ENCODE results near the gene C17orf67.
A peak's percentile ranks its signal among the peaks of the same experiment; 100 is the strongest.

Gene C17orf67

DNA sequence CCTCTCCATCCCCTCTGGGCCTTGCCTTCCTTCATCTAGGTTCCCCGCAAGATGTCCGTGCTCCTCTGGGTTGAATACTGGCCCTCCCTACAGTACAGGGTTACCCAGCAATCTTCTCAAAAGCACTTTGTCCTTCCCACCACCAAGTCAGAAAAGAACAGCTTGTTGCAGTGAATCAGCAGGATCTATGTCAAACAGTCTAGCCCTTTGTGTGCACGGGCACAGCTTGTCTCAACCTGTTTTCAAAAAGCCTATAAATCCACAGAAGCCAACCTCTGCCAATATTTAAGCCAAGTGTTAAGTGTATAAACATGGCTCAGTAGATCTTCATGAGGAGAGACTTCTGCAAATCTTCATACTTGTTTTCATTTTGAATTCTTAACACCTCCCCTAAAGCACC lies 25.2 kb downstream of the C17orf67 start:
- no peak overlapping the region for H3K9ac ChIP-seq (ENCODE audit: low read depth, low read length)
- H3K4me1 ChIP-seq (ENCODE audit: insufficient read depth, low read length): no peaks in the 10 kb centered on the region
- no peaks in the 10 kb centered on the region for H3K9me3 ChIP-seq (ENCODE audit: control insufficient read depth, insufficient read depth, low read length)
- no peaks in the 10 kb centered on the region for H3K36me3 ChIP-seq (ENCODE audit: insufficient read depth, low read length)

DNA sequence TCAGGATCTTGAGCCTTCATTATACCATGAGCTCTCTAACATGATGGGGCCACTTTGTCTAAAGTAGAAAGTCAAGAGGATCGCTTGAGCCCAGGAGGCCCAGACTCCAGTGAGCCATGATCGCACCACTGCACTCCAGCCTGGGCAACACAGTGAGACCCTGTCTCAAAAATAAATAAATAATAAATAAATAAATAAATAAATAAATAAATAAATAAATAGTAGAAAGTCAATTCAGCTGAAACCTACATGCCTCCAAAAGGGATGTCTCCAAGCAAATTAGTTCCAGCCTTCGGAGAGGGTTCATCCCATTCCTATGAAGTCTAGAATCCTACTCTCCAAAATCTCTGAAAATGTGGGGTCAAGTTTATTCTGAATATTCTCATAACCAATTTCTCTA lies 26.0 kb downstream of the C17orf67 start:
- H3K36me3 ChIP-seq (ENCODE audit: insufficient read depth, low read length): no peaks in the 10 kb centered on the region
- H3K9ac ChIP-seq (ENCODE audit: low read depth, low read length): no peak overlapping the region
- H3K4me1 ChIP-seq (ENCODE audit: insufficient read depth, low read length): no peaks in the 10 kb centered on the region
- no peaks in the 10 kb centered on the region for H3K9me3 ChIP-seq (ENCODE audit: control insufficient read depth, insufficient read depth, low read length)

DNA sequence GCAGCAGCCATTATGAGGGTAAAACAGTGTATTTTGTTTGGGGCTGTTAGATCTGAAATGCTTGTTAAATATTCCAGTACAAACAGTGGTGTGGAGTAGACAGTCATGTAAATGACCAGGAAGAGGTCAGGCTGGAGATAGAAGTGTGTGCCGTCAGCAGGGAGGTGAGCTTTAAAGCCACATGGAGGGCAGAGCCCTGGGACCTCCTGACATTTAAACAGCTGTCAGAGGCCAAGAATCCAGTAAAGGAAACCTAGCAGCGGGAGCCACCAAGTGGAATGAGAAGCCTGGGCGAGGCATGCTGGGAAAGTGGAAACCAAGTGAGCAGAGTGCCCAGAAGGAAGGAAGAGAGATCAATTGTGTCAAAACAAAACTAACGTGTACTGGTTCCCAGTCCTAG lies 26.8 kb downstream of the C17orf67 start:
- Histone ChIP-seq H3K9ac (ENCODE audit: low read depth, low read length) (no peak overlapping the region), H3K9me3 (ENCODE audit: control insufficient read depth, insufficient read depth, low read length) (no peaks in the 10 kb centered on the region), H3K4me1 (ENCODE audit: insufficient read depth, low read length) (no peaks in the 10 kb centered on the region), H3K36me3 (ENCODE audit: insufficient read depth, low read length) (no peaks in the 10 kb centered on the region)

DNA sequence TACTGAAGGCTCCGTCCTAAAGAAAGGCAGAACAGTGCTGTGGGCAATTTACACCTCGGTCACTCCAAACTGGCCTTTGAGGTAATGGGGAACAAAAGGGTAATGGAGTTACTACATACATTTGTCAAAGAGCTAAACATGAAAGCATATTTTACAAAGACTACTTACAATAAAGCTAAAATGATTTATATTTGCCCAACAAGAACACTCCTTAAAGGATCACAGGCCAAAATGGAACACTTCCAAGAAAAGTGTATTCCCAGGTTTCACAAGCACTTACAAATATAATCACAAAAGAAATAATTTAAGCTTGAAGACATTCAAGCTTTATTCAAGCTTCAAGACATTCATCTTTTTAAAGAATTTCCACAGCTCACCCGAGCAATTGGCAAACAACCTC lies 29.3 kb downstream of the C17orf67 start:
- no peaks in the 10 kb centered on the region for H3K9me3 ChIP-seq (ENCODE audit: control insufficient read depth, insufficient read depth, low read length)
- H3K36me3 ChIP-seq (ENCODE audit: insufficient read depth, low read length): no peaks in the 10 kb centered on the region
- 0 out of 2 replicates have a peak, but pooled peaks cover 2% of the 10 kb centered on the region for H3K4me1 ChIP-seq (ENCODE audit: insufficient read depth, low read length)
- no peak overlapping the region for H3K9ac ChIP-seq (ENCODE audit: low read depth, low read length)

DNA sequence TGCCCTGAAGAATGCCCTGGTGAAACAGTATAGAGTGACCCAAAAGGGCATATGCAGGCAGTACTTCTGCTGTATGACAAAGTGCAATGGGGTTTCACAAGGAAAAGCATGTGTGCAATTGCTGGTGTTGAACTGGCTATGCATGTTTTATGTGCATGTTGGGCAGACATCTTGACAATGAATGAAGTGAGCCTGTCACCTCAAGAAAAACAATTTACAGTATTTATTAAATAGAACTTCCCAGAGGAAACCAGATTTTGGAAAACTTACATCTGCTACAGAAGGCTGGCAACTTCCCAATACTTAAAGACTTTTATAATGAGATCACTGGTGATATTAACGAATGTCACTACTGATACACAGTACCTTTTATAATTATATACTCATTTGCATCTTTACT lies 30.6 kb downstream of the C17orf67 start:
- no peaks in the 10 kb centered on the region for H3K36me3 ChIP-seq (ENCODE audit: insufficient read depth, low read length)
- no peak overlapping the region for H3K9ac ChIP-seq (ENCODE audit: low read depth, low read length)
- 0 out of 2 replicates have a peak, but pooled peaks cover 7% of the 10 kb centered on the region for H3K4me1 ChIP-seq (ENCODE audit: insufficient read depth, low read length)
- no peaks in the 10 kb centered on the region for H3K9me3 ChIP-seq (ENCODE audit: control insufficient read depth, insufficient read depth, low read length)

DNA sequence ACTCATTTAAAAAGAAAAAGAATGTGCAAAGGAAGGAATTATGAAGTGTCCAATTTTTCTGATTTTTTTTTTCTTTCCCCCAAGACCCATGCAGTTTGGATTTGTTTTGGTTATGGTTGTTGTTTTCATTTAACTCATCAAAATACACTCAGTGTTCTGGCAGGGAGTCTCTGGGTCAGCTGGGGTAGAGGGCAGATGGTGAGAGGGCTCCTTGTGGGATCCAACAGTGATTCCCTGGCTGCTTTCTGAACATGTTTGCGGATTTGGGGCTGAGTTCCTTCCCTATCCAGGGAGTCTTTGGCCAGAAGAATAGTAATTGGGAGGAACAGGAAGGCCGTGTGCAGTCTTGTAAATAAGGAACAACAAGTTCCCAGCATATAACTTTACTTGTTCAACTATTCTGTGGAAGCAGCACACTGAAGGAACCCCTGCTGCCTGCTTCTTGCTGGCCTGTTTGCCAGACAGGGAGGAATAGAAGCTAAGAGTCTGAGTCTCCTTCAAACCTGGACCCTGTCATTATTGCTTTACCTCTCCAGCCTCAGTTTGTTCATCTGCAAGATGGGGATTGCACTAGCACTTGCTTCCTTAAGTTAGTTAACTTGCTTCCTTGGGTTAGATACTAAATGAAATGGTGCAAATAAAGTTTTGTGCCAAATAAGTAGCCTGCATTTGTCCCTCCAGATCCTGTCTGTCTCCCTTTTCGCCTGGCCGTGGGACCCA lies 32.1 kb downstream of the C17orf67 start:
- Histone ChIP-seq H3K9me3 (ENCODE audit: control insufficient read depth, insufficient read depth, low read length) (no peaks in the 10 kb centered on the region), H3K36me3 (ENCODE audit: insufficient read depth, low read length) (no peaks in the 10 kb centered on the region), H3K4me1 (ENCODE audit: insufficient read depth, low read length) (0 out of 2 replicates have a peak, but pooled peaks cover 7% of the 10 kb centered on the region), H3K9ac (ENCODE audit: low read depth, low read length) (no peak overlapping the region)

DNA sequence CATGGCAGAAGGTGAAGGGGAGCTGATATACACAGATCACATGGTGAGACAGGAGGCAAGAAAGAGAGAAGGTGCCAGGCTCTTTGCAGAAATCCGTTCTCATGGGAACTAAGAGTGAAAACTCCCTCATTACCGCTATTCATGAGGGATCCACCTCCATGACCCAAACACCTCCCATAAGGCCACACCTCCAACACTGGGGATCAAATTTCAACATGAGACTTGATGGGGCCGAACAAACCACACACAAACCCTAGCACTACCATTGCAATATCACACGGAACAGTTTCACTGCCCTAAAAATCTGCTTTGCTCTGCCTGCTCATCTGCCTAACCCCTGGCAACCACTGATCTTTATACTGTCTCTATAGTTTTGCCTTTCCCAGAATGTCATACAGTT lies 34.8 kb downstream of the C17orf67 start:
- H3K9ac ChIP-seq (ENCODE audit: low read depth, low read length): peak overlapping the region; percentile 8; the same call in 1 of the 2 replicates
- H3K4me1 ChIP-seq (ENCODE audit: insufficient read depth, low read length): 0 out of 2 replicates have a peak, but pooled peaks cover 7% of the 10 kb centered on the region
- H3K36me3 ChIP-seq (ENCODE audit: insufficient read depth, low read length): no peaks in the 10 kb centered on the region
- no peaks in the 10 kb centered on the region for H3K9me3 ChIP-seq (ENCODE audit: control insufficient read depth, insufficient read depth, low read length)

DNA sequence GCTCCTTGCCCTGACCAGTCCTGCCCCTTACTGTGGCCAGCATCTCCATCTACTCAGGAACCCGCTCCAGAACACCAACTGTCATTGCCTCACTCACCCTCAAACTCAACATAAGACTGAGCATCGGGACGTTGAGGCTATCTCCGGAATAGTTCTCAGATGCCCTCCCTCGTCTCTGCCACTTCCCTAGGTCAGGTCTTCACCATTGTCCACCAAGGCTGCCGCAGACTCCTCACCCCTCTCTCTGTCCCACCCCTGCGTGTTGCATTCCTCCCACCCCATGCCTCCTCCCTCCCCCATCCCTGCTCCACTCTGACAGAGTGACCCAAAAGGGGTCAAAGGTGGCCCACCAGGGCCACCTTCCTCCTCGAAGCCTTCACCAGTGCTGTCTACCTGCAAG lies 37.2 kb downstream of the C17orf67 start:
- no peak overlapping the region for H3K9ac ChIP-seq (ENCODE audit: low read depth, low read length)
- no peaks in the 10 kb centered on the region for H3K36me3 ChIP-seq (ENCODE audit: insufficient read depth, low read length)
- no peaks in the 10 kb centered on the region for H3K9me3 ChIP-seq (ENCODE audit: control insufficient read depth, insufficient read depth, low read length)
- 0 out of 2 replicates have a peak, but pooled peaks cover 7% of the 10 kb centered on the region for H3K4me1 ChIP-seq (ENCODE audit: insufficient read depth, low read length)

DNA sequence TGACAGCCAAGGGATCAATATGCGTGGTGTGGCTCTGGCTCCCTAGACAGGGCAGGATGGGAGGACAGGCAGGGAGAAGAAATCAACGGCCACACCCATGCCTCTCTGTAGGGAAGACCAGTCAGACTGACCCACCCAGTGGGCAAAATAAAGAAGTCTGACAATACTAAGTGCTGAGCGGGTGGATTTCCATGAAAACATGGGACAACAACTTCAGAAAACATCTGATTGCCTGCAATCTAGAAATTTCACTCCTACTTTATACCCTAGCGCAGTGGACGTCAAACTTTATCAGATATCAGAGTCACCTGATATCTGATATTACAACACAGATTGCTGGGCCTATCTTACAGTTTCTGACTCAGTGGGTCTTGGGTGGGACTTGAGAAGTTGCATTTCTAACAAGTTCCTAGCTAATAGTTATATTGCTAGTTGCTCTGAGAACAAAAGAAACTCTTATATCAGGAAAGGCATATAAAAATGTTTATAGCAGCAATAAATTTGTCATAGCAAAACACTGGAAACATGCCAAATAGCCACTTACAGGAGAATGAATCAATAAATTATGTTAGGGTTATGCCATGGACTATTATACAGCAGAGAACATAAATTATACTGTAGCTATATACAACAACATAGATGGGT lies 38.4 kb downstream of the C17orf67 start:
- H3K9ac ChIP-seq (ENCODE audit: low read depth, low read length): no peak overlapping the region
- 0 out of 2 replicates have a peak, but pooled peaks cover 7% of the 10 kb centered on the region for H3K4me1 ChIP-seq (ENCODE audit: insufficient read depth, low read length)
- H3K9me3 ChIP-seq (ENCODE audit: control insufficient read depth, insufficient read depth, low read length): no peaks in the 10 kb centered on the region
- no peaks in the 10 kb centered on the region for H3K36me3 ChIP-seq (ENCODE audit: insufficient read depth, low read length)

DNA sequence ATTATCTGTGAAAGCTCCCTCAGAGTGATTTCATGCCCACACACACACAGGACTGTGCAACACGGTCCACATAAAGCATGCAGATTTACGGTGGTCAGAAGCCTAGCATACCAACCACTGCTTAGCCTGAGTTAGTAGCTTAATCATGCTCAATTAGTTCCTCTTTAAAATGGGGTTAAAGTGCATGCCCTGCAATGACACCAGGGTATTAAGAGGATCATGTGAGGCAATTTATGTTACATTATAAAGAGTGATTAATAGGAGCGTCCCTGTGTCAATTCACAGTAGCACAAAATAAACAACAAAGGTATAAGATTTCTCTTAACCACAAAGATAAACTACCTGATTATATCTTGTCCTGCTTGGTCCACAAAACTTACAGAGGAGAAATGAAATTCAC lies 39.8 kb downstream of the C17orf67 start:
- Histone ChIP-seq H3K9ac (ENCODE audit: low read depth, low read length) (no peak overlapping the region), H3K4me1 (ENCODE audit: insufficient read depth, low read length) (no peaks in the 10 kb centered on the region)

DNA sequence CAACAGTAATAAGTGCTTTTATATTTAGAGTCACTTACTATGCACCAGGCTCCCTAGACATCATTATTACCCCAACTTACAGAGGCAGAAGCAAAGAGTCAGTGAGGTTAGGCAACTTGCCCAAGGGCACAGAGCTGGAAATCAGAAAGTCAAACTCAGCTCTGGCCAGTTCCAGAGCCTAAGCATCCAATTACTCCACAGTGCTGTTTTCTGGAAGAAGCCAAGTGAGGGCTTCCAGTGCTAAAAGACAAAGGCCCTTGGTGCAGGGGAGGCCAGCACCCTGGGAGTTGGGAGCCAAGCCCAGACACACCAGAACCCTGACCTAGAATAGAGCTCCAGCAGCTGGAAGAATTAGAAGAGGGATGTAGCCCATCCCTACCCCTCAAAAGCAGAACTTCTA lies 40.2 kb downstream of the C17orf67 start:
- no peaks in the 10 kb centered on the region for H3K36me3 ChIP-seq (ENCODE audit: insufficient read depth, low read length)
- H3K9ac ChIP-seq (ENCODE audit: low read depth, low read length): no peak overlapping the region

More for the DNA sequence above, 39.8 kb downstream of the C17orf67 start:
- no peaks in the 10 kb centered on the region for H3K9me3 ChIP-seq (ENCODE audit: control insufficient read depth, insufficient read depth, low read length)
- no peaks in the 10 kb centered on the region for H3K36me3 ChIP-seq (ENCODE audit: insufficient read depth, low read length)

DNA sequence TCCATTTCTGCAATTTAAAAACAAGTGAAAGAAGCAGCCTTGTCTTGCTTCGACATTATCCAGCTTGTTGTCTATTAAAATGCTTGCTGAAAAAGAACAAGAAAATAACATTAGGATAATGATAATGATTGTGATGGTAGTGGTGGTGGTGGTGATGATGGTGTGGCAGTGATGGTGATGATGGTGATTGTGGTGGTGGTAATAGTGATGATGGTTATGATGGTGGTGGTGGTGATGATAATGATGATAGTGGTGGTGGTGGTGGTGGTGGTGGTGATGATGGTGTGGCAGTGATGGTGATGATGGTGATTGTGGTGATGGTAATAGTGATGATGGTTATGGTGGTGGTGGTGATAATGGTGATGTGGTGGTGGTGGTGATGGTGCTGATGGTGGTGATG lies 41.5 kb downstream of the C17orf67 start:
- no peaks in the 10 kb centered on the region for H3K4me1 ChIP-seq (ENCODE audit: insufficient read depth, low read length)
- no peaks in the 10 kb centered on the region for H3K36me3 ChIP-seq (ENCODE audit: insufficient read depth, low read length)
- no peaks in the 10 kb centered on the region for H3K9me3 ChIP-seq (ENCODE audit: control insufficient read depth, insufficient read depth, low read length)
- no peak overlapping the region for H3K9ac ChIP-seq (ENCODE audit: low read depth, low read length)

More for the DNA sequence above, 40.2 kb downstream of the C17orf67 start:
- H3K4me1 ChIP-seq (ENCODE audit: insufficient read depth, low read length): no peaks in the 10 kb centered on the region
- H3K9me3 ChIP-seq (ENCODE audit: control insufficient read depth, insufficient read depth, low read length): no peaks in the 10 kb centered on the region

DNA sequence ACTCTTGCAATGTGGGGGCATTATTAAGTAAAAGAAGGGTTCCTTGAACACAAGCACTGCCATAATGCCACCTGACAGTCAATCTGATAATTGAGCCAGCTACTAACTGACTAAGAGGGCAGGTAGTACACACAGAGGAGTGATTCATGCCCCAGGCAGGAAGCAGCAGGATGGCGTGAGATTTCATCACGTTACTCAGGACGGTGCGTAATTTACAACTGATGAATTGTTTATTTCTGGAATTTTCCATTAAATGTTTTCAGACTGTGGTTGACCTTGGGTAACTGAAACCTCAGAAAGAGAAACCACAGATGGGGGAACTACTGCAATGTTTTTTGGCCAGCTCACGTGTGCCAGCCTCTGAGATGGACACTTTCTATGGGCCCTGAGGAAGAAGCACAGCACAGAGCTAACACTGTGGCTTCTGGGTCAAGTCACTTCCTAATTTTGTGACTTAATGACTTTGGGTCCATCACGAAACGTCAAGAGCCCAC lies 46.7 kb downstream of the C17orf67 start:
- no peaks in the 10 kb centered on the region for H3K36me3 ChIP-seq (ENCODE audit: insufficient read depth, low read length)
- no peaks in the 10 kb centered on the region for H3K9me3 ChIP-seq (ENCODE audit: control insufficient read depth, insufficient read depth, low read length)
- peaks cover 9% of the 10 kb centered on the region; the same call in 1 of the 2 replicates for H3K4me1 ChIP-seq (ENCODE audit: insufficient read depth, low read length)
- H3K9ac ChIP-seq (ENCODE audit: low read depth, low read length): no peak overlapping the region

DNA sequence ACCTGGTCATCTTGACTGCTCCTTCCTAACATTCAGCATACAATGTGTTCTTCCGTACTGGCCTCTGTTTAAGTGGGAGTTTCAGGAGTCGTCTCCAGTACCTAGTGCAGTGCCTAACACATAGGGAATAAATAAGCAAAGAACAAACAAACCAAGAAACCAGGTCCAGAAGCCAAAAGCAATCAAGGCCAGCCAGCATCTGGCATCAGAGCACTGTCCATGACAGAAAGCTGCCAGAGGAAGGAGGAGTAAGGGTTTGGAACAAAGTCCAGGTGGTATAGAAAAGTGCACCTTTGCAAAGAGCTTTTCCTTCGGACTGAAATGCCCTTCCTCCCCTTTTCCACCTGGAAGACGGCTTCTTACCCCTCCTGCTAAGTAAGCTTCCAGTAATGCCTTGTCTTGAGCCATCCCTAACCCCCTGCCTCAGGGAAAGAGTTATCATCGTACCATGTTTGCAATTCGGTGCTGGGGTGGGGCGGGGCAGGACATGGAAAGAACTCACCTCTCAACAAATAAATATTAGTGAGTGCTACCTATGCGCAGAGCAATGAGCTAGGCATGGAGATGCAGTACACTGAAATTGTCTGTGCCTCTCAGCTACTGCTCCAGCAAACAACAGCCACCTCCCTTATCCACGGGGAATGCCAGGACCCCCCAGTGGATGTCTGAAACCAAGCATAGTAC lies 47.6 kb downstream of the C17orf67 start:
- H3K9me3 ChIP-seq (ENCODE audit: control insufficient read depth, insufficient read depth, low read length): no peaks in the 10 kb centered on the region
- no peak overlapping the region for H3K9ac ChIP-seq (ENCODE audit: low read depth, low read length)
- H3K36me3 ChIP-seq (ENCODE audit: insufficient read depth, low read length): no peaks in the 10 kb centered on the region
- H3K4me1 ChIP-seq (ENCODE audit: insufficient read depth, low read length): peaks cover 17% of the 10 kb centered on the region; the same call in 1 of the 2 replicates
